Measurements from ENCODE around the gene P2RY14. TPM values are rescaled to one million over a fixed set of nuclear protein-coding genes. Genes with fewer than 3 reads are reported as not detected.

P2RY14 gene
- total and polyA plus RNA-seq, 2 of the 13 experiments (the other 11 are each of a cell fraction or from before 2014, with no cell fraction given) = not detected

DNA sequence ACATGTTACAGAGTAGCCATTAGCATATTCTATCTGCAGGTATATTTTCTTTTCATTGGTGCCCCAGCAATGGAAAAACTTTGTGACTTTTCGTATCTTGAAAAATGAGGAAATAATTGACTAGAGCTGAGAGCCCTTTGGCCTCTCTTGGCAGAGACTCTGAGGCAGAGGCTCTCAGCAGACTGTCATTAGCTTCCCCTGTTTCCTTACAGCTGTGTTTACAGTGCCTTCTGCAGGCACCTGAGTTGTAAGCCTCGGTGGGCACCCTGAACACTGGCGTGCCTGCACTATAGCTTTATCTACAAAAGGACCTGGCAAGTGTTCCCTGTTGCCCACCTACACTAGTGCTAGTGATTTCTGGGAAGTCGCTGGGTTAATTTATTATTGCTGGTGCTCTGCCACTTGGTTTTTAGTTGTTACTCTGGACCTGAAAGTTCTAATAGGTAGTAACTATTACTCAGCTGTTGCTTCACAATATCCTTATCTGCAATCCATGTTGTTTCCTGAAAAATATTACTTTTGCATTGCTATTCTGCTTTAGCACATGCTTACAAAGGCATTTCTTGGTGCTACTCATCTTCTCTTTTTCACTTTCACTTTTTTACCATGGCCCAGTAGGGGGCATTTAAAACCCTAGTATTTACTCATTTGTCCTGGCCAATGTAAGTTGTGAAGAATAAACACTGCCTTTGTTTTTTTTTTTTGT lies 67.5 kb downstream of the P2RY14 start (continued):
- TF ChIP-seq, protein P1, sequence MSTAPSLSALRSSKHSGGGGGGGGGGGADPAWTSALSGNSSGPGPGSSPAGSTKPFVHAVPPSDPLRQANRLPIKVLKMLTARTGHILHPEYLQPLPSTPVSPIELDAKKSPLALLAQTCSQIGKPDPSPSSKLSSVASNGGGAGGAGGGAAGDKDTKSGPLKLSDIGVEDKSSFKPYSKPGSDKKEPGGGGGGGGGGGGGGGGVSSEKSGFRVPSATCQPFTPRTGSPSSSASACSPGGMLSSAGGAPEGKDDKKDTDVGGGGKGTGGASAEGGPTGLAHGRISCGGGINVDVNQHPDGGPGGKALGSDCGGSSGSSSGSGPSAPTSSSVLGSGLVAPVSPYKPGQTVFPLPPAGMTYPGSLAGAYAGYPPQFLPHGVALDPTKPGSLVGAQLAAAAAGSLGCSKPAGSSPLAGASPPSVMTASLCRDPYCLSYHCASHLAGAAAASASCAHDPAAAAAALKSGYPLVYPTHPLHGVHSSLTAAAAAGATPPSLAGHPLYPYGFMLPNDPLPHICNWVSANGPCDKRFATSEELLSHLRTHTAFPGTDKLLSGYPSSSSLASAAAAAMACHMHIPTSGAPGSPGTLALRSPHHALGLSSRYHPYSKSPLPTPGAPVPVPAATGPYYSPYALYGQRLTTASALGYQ (CRISPR knock-in tag; IDR thresholded peaks at IDR 0.05) = 0 out of 2 replicates have a peak, but pooled peaks have one; percentile 8
- 0 out of 2 replicates have a peak, but pooled peaks have one; percentile 48 for TF ChIP-seq ZNF205 (CRISPR knock-in tag; IDR thresholded peaks at IDR 0.05)
- peak; percentile 49; the same call in 1 of the 2 replicates for TF ChIP-seq ZNF501 (CRISPR knock-in tag; IDR thresholded peaks at IDR 0.05)
- no peak for TF ChIP-seq ZNF496 (CRISPR knock-in tag; IDR thresholded peaks at IDR 0.05; ENCODE audit: insufficient replicate concordance)
- TF ChIP-seq SMAD3 (CRISPR knock-in tag; IDR thresholded peaks at IDR 0.05) = 0 out of 2 replicates have a peak, but pooled peaks have one; percentile 11
- peak; percentile 59 for TF ChIP-seq SALL1 (CRISPR knock-in tag; IDR thresholded peaks at IDR 0.05)
- peak; percentile 39 for TF ChIP-seq MED1 (CRISPR knock-in tag; IDR thresholded peaks at IDR 0.05)
- TF ChIP-seq ZNF138 (CRISPR knock-in tag; IDR thresholded peaks at IDR 0.05; ENCODE audit: low read depth) = no peak
- peak; percentile 29 for TF ChIP-seq TEAD3 (CRISPR knock-in tag; optimal IDR thresholded peaks at IDR 0.05; ENCODE audit: borderline replicate concordance)
- TF ChIP-seq SAP130 (CRISPR knock-in tag; IDR thresholded peaks at IDR 0.05; ENCODE audit: low read depth) = peak; percentile 52; the same call in 1 of the 2 replicates
- no peak for TF ChIP-seq RORA (CRISPR knock-in tag; IDR thresholded peaks at IDR 0.05)
- no peak for TF ChIP-seq MAZ (IDR thresholded peaks at IDR 0.05; ENCODE audit: borderline replicate concordance, low read depth, low read length)
- TF ChIP-seq MAZ (CRISPR knock-in tag; IDR thresholded peaks at IDR 0.05; ENCODE audit: low read depth) = no peak
- TF ChIP-seq ELF3 (CRISPR knock-in tag; IDR thresholded peaks at IDR 0.05) = peak; percentile 76
- TF ChIP-seq, protein P2, sequence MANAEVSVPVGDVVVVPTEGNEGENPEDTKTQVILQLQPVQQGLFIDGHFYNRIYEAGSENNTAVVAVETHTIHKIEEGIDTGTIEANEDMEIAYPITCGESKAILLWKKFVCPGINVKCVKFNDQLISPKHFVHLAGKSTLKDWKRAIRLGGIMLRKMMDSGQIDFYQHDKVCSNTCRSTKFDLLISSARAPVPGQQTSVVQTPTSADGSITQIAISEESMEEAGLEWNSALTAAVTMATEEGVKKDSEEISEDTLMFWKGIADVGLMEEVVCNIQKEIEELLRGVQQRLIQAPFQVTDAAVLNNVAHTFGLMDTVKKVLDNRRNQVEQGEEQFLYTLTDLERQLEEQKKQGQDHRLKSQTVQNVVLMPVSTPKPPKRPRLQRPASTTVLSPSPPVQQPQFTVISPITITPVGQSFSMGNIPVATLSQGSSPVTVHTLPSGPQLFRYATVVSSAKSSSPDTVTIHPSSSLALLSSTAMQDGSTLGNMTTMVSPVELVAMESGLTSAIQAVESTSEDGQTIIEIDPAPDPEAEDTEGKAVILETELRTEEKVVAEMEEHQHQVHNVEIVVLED (CRISPR knock-in tag; IDR thresholded peaks at IDR 0.05; ENCODE audit: borderline replicate concordance) = no peak
- TF ChIP-seq ZNF326 (CRISPR knock-in tag; IDR thresholded peaks at IDR 0.05; ENCODE audit: borderline replicate concordance) = no peak
- no peak for TF ChIP-seq XRCC5 (optimal IDR thresholded peaks at IDR 0.05; ENCODE audit: low read length)
- TF ChIP-seq, protein P3, sequence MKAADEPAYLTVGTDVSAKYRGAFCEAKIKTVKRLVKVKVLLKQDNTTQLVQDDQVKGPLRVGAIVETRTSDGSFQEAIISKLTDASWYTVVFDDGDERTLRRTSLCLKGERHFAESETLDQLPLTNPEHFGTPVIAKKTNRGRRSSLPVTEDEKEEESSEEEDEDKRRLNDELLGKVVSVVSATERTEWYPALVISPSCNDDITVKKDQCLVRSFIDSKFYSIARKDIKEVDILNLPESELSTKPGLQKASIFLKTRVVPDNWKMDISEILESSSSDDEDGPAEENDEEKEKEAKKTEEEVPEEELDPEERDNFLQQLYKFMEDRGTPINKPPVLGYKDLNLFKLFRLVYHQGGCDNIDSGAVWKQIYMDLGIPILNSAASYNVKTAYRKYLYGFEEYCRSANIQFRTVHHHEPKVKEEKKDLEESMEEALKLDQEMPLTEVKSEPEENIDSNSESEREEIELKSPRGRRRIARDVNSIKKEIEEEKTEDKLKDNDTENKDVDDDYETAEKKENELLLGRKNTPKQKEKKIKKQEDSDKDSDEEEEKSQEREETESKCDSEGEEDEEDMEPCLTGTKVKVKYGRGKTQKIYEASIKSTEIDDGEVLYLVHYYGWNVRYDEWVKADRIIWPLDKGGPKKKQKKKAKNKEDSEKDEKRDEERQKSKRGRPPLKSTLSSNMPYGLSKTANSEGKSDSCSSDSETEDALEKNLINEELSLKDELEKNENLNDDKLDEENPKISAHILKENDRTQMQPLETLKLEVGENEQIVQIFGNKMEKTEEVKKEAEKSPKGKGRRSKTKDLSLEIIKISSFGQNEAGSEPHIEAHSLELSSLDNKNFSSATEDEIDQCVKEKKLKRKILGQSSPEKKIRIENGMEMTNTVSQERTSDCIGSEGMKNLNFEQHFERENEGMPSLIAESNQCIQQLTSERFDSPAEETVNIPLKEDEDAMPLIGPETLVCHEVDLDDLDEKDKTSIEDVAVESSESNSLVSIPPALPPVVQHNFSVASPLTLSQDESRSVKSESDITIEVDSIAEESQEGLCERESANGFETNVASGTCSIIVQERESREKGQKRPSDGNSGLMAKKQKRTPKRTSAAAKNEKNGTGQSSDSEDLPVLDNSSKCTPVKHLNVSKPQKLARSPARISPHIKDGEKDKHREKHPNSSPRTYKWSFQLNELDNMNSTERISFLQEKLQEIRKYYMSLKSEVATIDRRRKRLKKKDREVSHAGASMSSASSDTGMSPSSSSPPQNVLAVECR (CRISPR knock-in tag; IDR thresholded peaks at IDR 0.05; ENCODE audit: borderline replicate concordance) = peak; percentile 26; the same call in 1 of the 2 replicates
- TF ChIP-seq, protein P4, sequence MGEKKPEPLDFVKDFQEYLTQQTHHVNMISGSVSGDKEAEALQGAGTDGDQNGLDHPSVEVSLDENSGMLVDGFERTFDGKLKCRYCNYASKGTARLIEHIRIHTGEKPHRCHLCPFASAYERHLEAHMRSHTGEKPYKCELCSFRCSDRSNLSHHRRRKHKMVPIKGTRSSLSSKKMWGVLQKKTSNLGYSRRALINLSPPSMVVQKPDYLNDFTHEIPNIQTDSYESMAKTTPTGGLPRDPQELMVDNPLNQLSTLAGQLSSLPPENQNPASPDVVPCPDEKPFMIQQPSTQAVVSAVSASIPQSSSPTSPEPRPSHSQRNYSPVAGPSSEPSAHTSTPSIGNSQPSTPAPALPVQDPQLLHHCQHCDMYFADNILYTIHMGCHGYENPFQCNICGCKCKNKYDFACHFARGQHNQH (CRISPR knock-in tag; IDR thresholded peaks at IDR 0.05) = peak; percentile 32; the same call in 1 of the 2 replicates
- peak; percentile 65 for TF ChIP-seq POGZ (CRISPR knock-in tag; IDR thresholded peaks at IDR 0.05)

Measured in HepG2 (cell line).